Peyer's patch (tissue), 4 donors: ENCODE data around the gene ATP1B2. TPM values are rescaled to one million over a fixed set of nuclear protein-coding genes. Genes with fewer than 3 reads are reported as not detected.
A peak's percentile ranks its signal among the peaks of the same experiment; 100 is the strongest.

Source experiments
- DNase-seq, 3 donors: peaks; one replicate each; pipeline ENCODE4 v3.0.0-alpha.2; 2017 to 2019
- H3K27ac ChIP-seq, 4 donors: fragments of 200-600 bp; sonication (generic); one replicate each; pipeline ENCODE4 v1.5.1; 2016 to 2019
- H3K27me3 ChIP-seq, 2 donors: fragments of 200-600 bp; sonication (generic); one replicate each; pipeline ENCODE4 v1.5.1; 2019
- H3K36me3 ChIP-seq, 3 donors: fragments of 200-600 bp; sonication (generic); one replicate each; pipeline ENCODE4 v1.5.1; 2016 to 2019
- H3K4me1 ChIP-seq, 4 donors: fragments of 200-600 bp; sonication (generic); one replicate each; pipeline ENCODE4 v1.5.1; 2016 to 2019
- H3K4me3 ChIP-seq, 4 donors: fragments of 200-600 bp; sonication (generic); 1 replicate in 3 of 4; 2 replicates in 1 of 4; pipeline ENCODE4 v1.5.1; 2016 to 2019; ENCODE audit warnings: mild to moderate bottlenecking in 1 of 4
- H3K9me3 ChIP-seq, 4 donors: fragments of 200-600 bp; sonication (generic); one replicate each; pipeline ENCODE4 v1.5.1; 2016 to 2019; ENCODE audit warnings: mild to moderate bottlenecking in 1 of 4
- CTCF ChIP-seq, 6 experiments: fragments of 450-650 bp in 4 of 6; fragments of 200-600 bp in 2 of 6; sonication (generic) in 1 of 6; IDR thresholded peaks; one replicate each; pipeline ENCODE4 v1.5.1; 2017 to 2019; ENCODE audit warnings: antibody characterized with exemption in 6 of 6, mild to moderate bottlenecking in 3 of 6, moderate library complexity in 1 of 6
- POLR2A ChIP-seq, 2 donors: fragments of 450-650 bp; IDR thresholded peaks; one replicate each; pipeline ENCODE4 v1.5.1; 2017; ENCODE audit warnings: antibody characterized with exemption in 2 of 2, mild to moderate bottlenecking in 2 of 2, moderate library complexity in 2 of 2
- total RNA-seq, 4 donors: library from RNA; depleted of rRNA; stranded (reverse); fragments of >200 nt; gene quantifications; one replicate each; pipeline ENCODE4 v1.1.0, GENCODE V29; 2016

Gene ATP1B2
- total RNA-seq, 4 donors from 2014 or later: 0.47 TPM; not detected in 3

GRCh38 chr17:7644775-7645174, 6.0 kb upstream of the ATP1B2 start:
- H3K9me3 ChIP-seq: no peaks in the 10 kb centered on the region
- H3K4me1 ChIP-seq: no peaks in the 10 kb centered on the region
- TF ChIP-seq POLR2A (IDR thresholded peaks at IDR 0.05) (no peak), CTCF (IDR thresholded peaks at IDR 0.05) (no peak)
- H3K36me3 ChIP-seq: no peaks in the 10 kb centered on the region
- H3K27ac ChIP-seq: no peak overlapping the region
- H3K27me3 ChIP-seq: peaks cover 0 to under 1% of the 10 kb centered on the region in 2 donors
- H3K4me3 ChIP-seq: no peak overlapping the region
- no peak for DNase-seq

- Histone ChIP-seq H3K27me3 (peaks cover 0 to 17% of the 10 kb centered on the region in 2 donors), H3K36me3 (no peaks in the 10 kb centered on the region), H3K4me3 (no peak overlapping the region), H3K4me1 (peaks cover 0 to 16% (median 10%) of the 10 kb centered on the region in 4 donors), H3K9me3 (no peaks in the 10 kb centered on the region), H3K27ac (no peak overlapping the region)
- TF ChIP-seq CTCF (IDR thresholded peaks at IDR 0.05) (no peak), POLR2A (IDR thresholded peaks at IDR 0.05) (no peak)
- DNase-seq: no peak
These were observed 4.3 kb upstream of the ATP1B2 start for GRCh38 chr17:7646457-7646856.

- Histone ChIP-seq H3K27me3 (peaks cover 0 to 23% of the 10 kb centered on the region in 2 donors), H3K4me3 (no peak overlapping the region), H3K27ac (no peak overlapping the region), H3K4me1 (peaks cover 0 to 20% (median 12%) of the 10 kb centered on the region in 4 donors), H3K9me3 (no peaks in the 10 kb centered on the region), H3K36me3 (no peaks in the 10 kb centered on the region)
- TF ChIP-seq POLR2A (IDR thresholded peaks at IDR 0.05) (no peak), CTCF (IDR thresholded peaks at IDR 0.05) (no peak)
- DNase-seq: no peak
These were observed 3.7 kb upstream of the ATP1B2 start for GRCh38 chr17:7647018-7647417.

GRCh38 chr17:7651097-7651664, 455 bp downstream of the ATP1B2 start:
- Histone ChIP-seq H3K36me3 (no peaks in the 10 kb centered on the region), H3K27ac (peak overlapping the region in 3 of 4 donors; percentile 26 to 46 (median 39)), H3K27me3 (peaks cover 0 to 23% of the 10 kb centered on the region in 2 donors), H3K9me3 (no peaks in the 10 kb centered on the region), H3K4me1 (peaks cover 0 to 20% (median 12%) of the 10 kb centered on the region in 4 donors), H3K4me3 (peak overlapping the region; percentile 39 to 59 (median 56))
- TF ChIP-seq POLR2A (IDR thresholded peaks at IDR 0.05): no peak
- no peak for TF ChIP-seq CTCF (IDR thresholded peaks at IDR 0.05)
- DNase-seq: no peak

GRCh38 chr17:7651665-7652387, 1.1 kb downstream of the ATP1B2 start:
- H3K36me3 ChIP-seq: no peaks in the 10 kb centered on the region
- peak overlapping the region in 3 of 4 donors; percentile 26 to 46 (median 39) for H3K27ac ChIP-seq
- TF ChIP-seq CTCF (IDR thresholded peaks at IDR 0.05): no peak
- TF ChIP-seq POLR2A (IDR thresholded peaks at IDR 0.05): no peak
- H3K9me3 ChIP-seq: no peaks in the 10 kb centered on the region
- H3K4me3 ChIP-seq: peak overlapping the region; percentile 39 to 59 (median 56)
- H3K27me3 ChIP-seq: peaks cover 0 to 23% of the 10 kb centered on the region in 2 donors
- DNase-seq: no peak
- peaks cover 0 to 20% (median 12%) of the 10 kb centered on the region in 4 donors for H3K4me1 ChIP-seq
